Endothelial cell of umbilical vein (primary cell): ENCODE results near the gene SLC4A2. TPM values are rescaled to one million over a fixed set of nuclear protein-coding genes. Genes with fewer than 3 reads are reported as not detected.

Experiments used
- BruUV-seq: library from RNA; stranded (reverse); fragments of 400-500 nt; replicated peaks from 2 replicates; lab custom pipeline; 2021; lab: Mats Ljungman, UMichigan
- CTCF ChIA-PET: fragments of 300-600, 350-600 bp; sonication (Branson Sonifier 250); formaldehyde crosslinking; loops from one replicate; lab custom pipeline; 2021; ENCODE audit warnings: antibody characterized with exemption, inconsistent platforms; lab: Charles Lee
- POLR2A ChIA-PET: fragments of 300-600, 350-600 bp; sonication (Branson Sonifier 250); formaldehyde crosslinking; loops from one replicate; lab custom pipeline; 2021; ENCODE audit warnings: antibody characterized with exemption, inconsistent platforms; lab: Charles Lee
- DNase-seq: peaks from one replicate; pipeline ENCODE4 v3.0.0-alpha.2; 2011; ENCODE audit warnings: low read depth, low spot score
- FAIRE-seq: peaks from 2 replicates; lab custom pipeline; 2011; peaks lifted over from hg19 to GRCh38; lab: Jason Lieb, UNC
- H2AFZ ChIP-seq: 2 replicates; pipeline ENCODE4 v1.6.0; 2012; ENCODE audit warnings: low read depth, low read length, control low read depth, inconsistent platforms
- H3K27ac ChIP-seq: 2 replicates; pipeline ENCODE4 v1.5.1; 2011; ENCODE audit warnings: low read depth, mild to moderate bottlenecking, control low read depth, low read length, moderate library complexity; ENCODE audit not compliant: insufficient read depth
- H3K27me3 ChIP-seq, 2 experiments: 2 replicates each; pipeline versions ENCODE4 v1.6.0 to v1.6.1; 2011; ENCODE audit warnings: low read length in 2 of 2, mixed read lengths in 1 of 2; ENCODE audit not compliant: control insufficient read depth in 2 of 2, insufficient read depth in 2 of 2
- H3K36me3 ChIP-seq, 2 experiments: 2 replicates in 1 of 2; 3 replicates in 1 of 2; pipeline ENCODE4 v1.5.1; 2011; ENCODE audit warnings: low read length in 2 of 2, mild to moderate bottlenecking in 1 of 2, moderate library complexity in 1 of 2; ENCODE audit not compliant: control insufficient read depth in 2 of 2, insufficient read depth in 2 of 2; ENCODE audit errors: extremely low read depth in 1 of 2
- H3K4me1 ChIP-seq: 3 replicates; pipeline ENCODE4 v1.5.1; 2011; ENCODE audit warnings: mild to moderate bottlenecking, low read length; ENCODE audit not compliant: control insufficient read depth, insufficient read depth; ENCODE audit errors: extremely low read depth
- H3K4me2 ChIP-seq: 2 replicates; pipeline ENCODE4 v1.6.1; 2011; ENCODE audit warnings: low read length, control low read depth, mixed read lengths; ENCODE audit not compliant: insufficient read depth
- H3K4me3 ChIP-seq, 3 experiments: fragments of 200-600 bp in 1 of 3; sonication (generic), shearing (Covaris generic) in 1 of 3; replicated peaks in 1 of 3; 2 replicates each; pipeline ENCODE4 v1.5.1; 2011 to 2016; ENCODE audit warnings: control low read depth in 3 of 3, low read length in 3 of 3, mild to moderate bottlenecking in 2 of 3, inconsistent platforms in 1 of 3, low read depth in 1 of 3, moderate library complexity in 1 of 3; ENCODE audit not compliant: insufficient read depth in 1 of 3
- H3K79me2 ChIP-seq: 2 replicates; pipeline ENCODE4 v1.6.0; 2012; ENCODE audit warnings: low read length, inconsistent platforms; ENCODE audit not compliant: control insufficient read depth, insufficient read depth
- H3K9ac ChIP-seq: replicated peaks from 2 replicates; pipeline ENCODE3; 2011; ENCODE audit warnings: low read length, control low read depth; ENCODE audit not compliant: insufficient read depth; ENCODE audit errors: extremely low read depth
- H3K9me1 ChIP-seq: replicated peaks from 3 replicates; pipeline ENCODE4 v1.6.0; 2011; ENCODE audit warnings: mild to moderate bottlenecking, low read length; ENCODE audit not compliant: control insufficient read depth, insufficient read depth; ENCODE audit errors: extremely low read depth
- H3K9me3 ChIP-seq: replicated peaks from 2 replicates; pipeline ENCODE4 v1.5.1; 2012; ENCODE audit warnings: low read length, inconsistent platforms; ENCODE audit not compliant: control insufficient read depth, insufficient read depth
- H4K20me1 ChIP-seq: replicated peaks from 2 replicates; pipeline ENCODE3; 2011; ENCODE audit warnings: mild to moderate bottlenecking, low read length; ENCODE audit not compliant: control insufficient read depth, insufficient read depth; ENCODE audit errors: extremely low read depth
- EZH2 ChIP-seq: IDR thresholded peaks from 2 replicates; pipeline ENCODE4 v1.6.1; 2012; ENCODE audit warnings: borderline replicate concordance, low read depth, mild to moderate bottlenecking, moderate library complexity, low read length, inconsistent platforms; ENCODE audit not compliant: severe bottlenecking
- FOS ChIP-seq: IDR thresholded peaks from 2 replicates; pipeline ENCODE4 v1.6.1; 2011; ENCODE audit warnings: mild to moderate bottlenecking, low read length, moderate library complexity, borderline replicate concordance; ENCODE audit not compliant: insufficient read depth
- JUN ChIP-seq: IDR thresholded peaks from 2 replicates; pipeline ENCODE4 v1.6.1; 2011; ENCODE audit warnings: borderline replicate concordance, low read depth; ENCODE audit not compliant: insufficient read length, insufficient read depth
- MAX ChIP-seq: IDR thresholded peaks from 2 replicates; pipeline ENCODE4 v1.6.1; 2011; ENCODE audit not compliant: insufficient read depth, insufficient read length
- MYC ChIP-seq: IDR thresholded peaks from one replicate; pipeline ENCODE4 v1.6.1; 2011; ENCODE audit warnings: mild to moderate bottlenecking, low read depth, low read length
- POLR2A ChIP-seq: IDR thresholded peaks from 2 replicates; pipeline ENCODE4 v1.6.1; 2012; ENCODE audit warnings: low read depth, mild to moderate bottlenecking, control low read depth, low read length
- POLR2AphosphoS5 ChIP-seq: IDR thresholded peaks from 2 replicates; pipeline ENCODE4 v1.6.1; 2012; ENCODE audit warnings: low read depth, mild to moderate bottlenecking, control low read depth, low read length, moderate library complexity; ENCODE audit not compliant: insufficient read depth
- dilution Hi-C: fragments of 300-500 bp; cut with MboI; formaldehyde crosslinking; loops from one replicate; pipeline ENCODE4 v1.15.0; 2019; ENCODE audit warnings: low sequenced_read_pairs; ENCODE audit not compliant: extremely low pct_ligation_motif_present
- intact Hi-C: fragments of 100-400 bp; cut with micrococcal nuclease; formaldehyde crosslinking; loops from one replicate; pipeline ENCODE4 v1.10.0; 2022
- polyA plus RNA-seq, 4 experiments: library from polyadenylated mRNA; depleted of rRNA in 3 of 4; stranded (reverse) in 3 of 4; unstranded in 1 of 4; fragments of >200 nt; gene quantifications; 2 replicates each; pipeline versions ENCODE4 v1.2.1 to v1.2.3, GENCODE V29; 2011 to 2012; ENCODE audit warnings: missing spikeins in 1 of 4
- total RNA-seq: library from RNA; stranded (reverse); gene quantifications from 2 replicates; pipeline ENCODE4 v1.2.3, GENCODE V29; 2021
- TF ChIP-seq, protein P1 (sequence below), 2 donors: IDR thresholded peaks; 1 replicate in 1 of 2; 2 replicates in 1 of 2; pipeline ENCODE4 v1.5.1; 2011; ENCODE audit warnings: low read length in 2 of 2, mild to moderate bottlenecking in 2 of 2, moderate library complexity in 2 of 2, control low read depth in 1 of 2, inconsistent platforms in 1 of 2, low read depth in 1 of 2; ENCODE audit not compliant: insufficient read depth in 1 of 2; ENCODE audit errors: extremely low read depth in 1 of 2

The SLC4A2 gene
- total and polyA plus RNA-seq, 2 donors (not counting 3 experiments of a cell fraction or from before 2014, with no cell fraction given) = 108 to 172 TPM

- Histone ChIP-seq H3K27ac (peak overlapping the region; percentile 57), H4K20me1 (no peaks in the 10 kb centered on the region), H3K9me1 (no peaks in the 10 kb centered on the region), H3K36me3 (peaks cover 0 to 3% of the 10 kb centered on the region in 2 experiments), H2AFZ (peak overlapping the region; percentile 92), H3K4me3 (peak overlapping the region; percentile 66 to 88 (median 83)), H3K9ac (peak overlapping the region; percentile 67), H3K79me2 (no peaks in the 10 kb centered on the region), H3K4me2 (peak overlapping the region; percentile 10), H3K9me3 (no peaks in the 10 kb centered on the region), H3K4me1 (peaks cover 13% of the 10 kb centered on the region), H3K27me3 (no peaks in the 10 kb centered on the region)
- dilution Hi-C loops = no loop called here
- ChIA-PET POLR2A (interaction anchor here (1.0 kb wide), 1 partner anchor 9 kb away, joined by 5 read pairs; no protein-coding TSS in a partner anchor), CTCF (interaction anchor here (0.9 to 2.1 kb wide), 13 partner anchors 9 to 205 kb away, joined by 3 to 24 read pairs (median 6); no protein-coding TSS in a partner anchor)
- no peak for TF ChIP-seq MYC
- no peak for TF ChIP-seq POLR2AphosphoS5
- no peak for TF ChIP-seq POLR2A
- TF ChIP-seq, protein P1, sequence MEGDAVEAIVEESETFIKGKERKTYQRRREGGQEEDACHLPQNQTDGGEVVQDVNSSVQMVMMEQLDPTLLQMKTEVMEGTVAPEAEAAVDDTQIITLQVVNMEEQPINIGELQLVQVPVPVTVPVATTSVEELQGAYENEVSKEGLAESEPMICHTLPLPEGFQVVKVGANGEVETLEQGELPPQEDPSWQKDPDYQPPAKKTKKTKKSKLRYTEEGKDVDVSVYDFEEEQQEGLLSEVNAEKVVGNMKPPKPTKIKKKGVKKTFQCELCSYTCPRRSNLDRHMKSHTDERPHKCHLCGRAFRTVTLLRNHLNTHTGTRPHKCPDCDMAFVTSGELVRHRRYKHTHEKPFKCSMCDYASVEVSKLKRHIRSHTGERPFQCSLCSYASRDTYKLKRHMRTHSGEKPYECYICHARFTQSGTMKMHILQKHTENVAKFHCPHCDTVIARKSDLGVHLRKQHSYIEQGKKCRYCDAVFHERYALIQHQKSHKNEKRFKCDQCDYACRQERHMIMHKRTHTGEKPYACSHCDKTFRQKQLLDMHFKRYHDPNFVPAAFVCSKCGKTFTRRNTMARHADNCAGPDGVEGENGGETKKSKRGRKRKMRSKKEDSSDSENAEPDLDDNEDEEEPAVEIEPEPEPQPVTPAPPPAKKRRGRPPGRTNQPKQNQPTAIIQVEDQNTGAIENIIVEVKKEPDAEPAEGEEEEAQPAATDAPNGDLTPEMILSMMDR (IDR thresholded peaks at IDR 0.05; ENCODE audit: extremely low read depth in 1 of 2, insufficient read depth in 1 of 2, low read depth in 1 of 2, low read length in 2 of 2) = no peak
- no peak for TF ChIP-seq EZH2
- no peak for TF ChIP-seq JUN
- no peak for TF ChIP-seq FOS
- no peak for TF ChIP-seq MAX
- BruUV-seq = no TSS peak
- intact Hi-C loops = loop anchor here (1.0 kb wide), 7 partner anchors 10 to 143 kb away; partner anchors contain the start of gene FASTK
- no peak for DNase-seq
- FAIRE-seq = peak; percentile 4
Observed at GRCh38 chr7:151028948-151029501, 30.4 kb upstream of the SLC4A2 start.
